Testis (tissue), 2 donors: Measurements from ENCODE around the gene PRUNE2.

Experiments used
- POLR2A ChIP-seq: fragments of 450-650 bp; IDR thresholded peaks from one replicate; pipeline ENCODE4 v1.6.1; 2017; ENCODE audit warnings: antibody characterized with exemption, mild to moderate bottlenecking, moderate library complexity
- TF ChIP-seq, protein P1 (sequence below), 3 experiments: fragments of 450-650 bp in 2 of 3; fragments of 200-600 bp in 1 of 3; sonication (generic) in 1 of 3; IDR thresholded peaks; one replicate each; pipeline ENCODE4 v1.5.1; 2016 to 2019; ENCODE audit warnings: antibody characterized with exemption in 3 of 3, mild to moderate bottlenecking in 2 of 3, moderate library complexity in 1 of 3

GRCh38 chr9:76624391-76625048 lies 281.4 kb downstream of the PRUNE2 start:
- TF ChIP-seq, protein P1, sequence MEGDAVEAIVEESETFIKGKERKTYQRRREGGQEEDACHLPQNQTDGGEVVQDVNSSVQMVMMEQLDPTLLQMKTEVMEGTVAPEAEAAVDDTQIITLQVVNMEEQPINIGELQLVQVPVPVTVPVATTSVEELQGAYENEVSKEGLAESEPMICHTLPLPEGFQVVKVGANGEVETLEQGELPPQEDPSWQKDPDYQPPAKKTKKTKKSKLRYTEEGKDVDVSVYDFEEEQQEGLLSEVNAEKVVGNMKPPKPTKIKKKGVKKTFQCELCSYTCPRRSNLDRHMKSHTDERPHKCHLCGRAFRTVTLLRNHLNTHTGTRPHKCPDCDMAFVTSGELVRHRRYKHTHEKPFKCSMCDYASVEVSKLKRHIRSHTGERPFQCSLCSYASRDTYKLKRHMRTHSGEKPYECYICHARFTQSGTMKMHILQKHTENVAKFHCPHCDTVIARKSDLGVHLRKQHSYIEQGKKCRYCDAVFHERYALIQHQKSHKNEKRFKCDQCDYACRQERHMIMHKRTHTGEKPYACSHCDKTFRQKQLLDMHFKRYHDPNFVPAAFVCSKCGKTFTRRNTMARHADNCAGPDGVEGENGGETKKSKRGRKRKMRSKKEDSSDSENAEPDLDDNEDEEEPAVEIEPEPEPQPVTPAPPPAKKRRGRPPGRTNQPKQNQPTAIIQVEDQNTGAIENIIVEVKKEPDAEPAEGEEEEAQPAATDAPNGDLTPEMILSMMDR (IDR thresholded peaks at IDR 0.05) = no peak
- no peak for TF ChIP-seq POLR2A
